Measurements from ENCODE around the gene RAB11FIP3.

The RAB11FIP3 gene

DNA sequence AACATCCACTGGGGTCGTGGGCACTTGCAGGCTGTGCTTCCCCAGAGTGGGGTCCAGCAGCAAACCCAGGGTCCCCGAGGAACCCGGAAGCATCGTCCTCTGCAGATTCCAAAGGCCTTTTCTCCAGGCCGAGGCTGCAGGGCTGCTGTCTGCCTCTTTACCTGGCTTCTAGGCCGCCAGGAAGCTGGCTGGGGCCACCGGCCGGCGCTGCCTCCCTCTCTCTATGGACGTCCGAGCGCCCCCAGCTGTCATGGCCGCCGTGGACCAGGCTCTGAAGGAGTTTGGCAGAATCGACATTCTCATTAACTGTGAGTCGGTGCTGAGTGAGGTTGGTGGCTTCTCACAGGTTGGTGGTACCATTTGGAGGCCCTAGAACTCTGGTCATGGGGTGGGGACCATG lies 18.2 kb upstream of the RAB11FIP3 start:
- H3K27ac ChIP-seq (ENCODE audit: low read length) = no peak overlapping the region
- H3K79me2 ChIP-seq (ENCODE audit: low read length) = no peaks in the 10 kb centered on the region
- H3K27me3 ChIP-seq (replicated peaks; ENCODE audit: insufficient read depth, low read length) = no peaks in the 10 kb centered on the region
- no peaks in the 10 kb centered on the region for H4K20me1 ChIP-seq (ENCODE audit: insufficient read depth, low read length)
- no peak overlapping the region for H3K4me2 ChIP-seq (ENCODE audit: low read depth, low read length)
- H3K9ac ChIP-seq (ENCODE audit: low read length) = no peak overlapping the region
- no peak for DNase-seq
- H2AFZ ChIP-seq (ENCODE audit: low read length) = no peak overlapping the region
- TF ChIP-seq, protein P1, sequence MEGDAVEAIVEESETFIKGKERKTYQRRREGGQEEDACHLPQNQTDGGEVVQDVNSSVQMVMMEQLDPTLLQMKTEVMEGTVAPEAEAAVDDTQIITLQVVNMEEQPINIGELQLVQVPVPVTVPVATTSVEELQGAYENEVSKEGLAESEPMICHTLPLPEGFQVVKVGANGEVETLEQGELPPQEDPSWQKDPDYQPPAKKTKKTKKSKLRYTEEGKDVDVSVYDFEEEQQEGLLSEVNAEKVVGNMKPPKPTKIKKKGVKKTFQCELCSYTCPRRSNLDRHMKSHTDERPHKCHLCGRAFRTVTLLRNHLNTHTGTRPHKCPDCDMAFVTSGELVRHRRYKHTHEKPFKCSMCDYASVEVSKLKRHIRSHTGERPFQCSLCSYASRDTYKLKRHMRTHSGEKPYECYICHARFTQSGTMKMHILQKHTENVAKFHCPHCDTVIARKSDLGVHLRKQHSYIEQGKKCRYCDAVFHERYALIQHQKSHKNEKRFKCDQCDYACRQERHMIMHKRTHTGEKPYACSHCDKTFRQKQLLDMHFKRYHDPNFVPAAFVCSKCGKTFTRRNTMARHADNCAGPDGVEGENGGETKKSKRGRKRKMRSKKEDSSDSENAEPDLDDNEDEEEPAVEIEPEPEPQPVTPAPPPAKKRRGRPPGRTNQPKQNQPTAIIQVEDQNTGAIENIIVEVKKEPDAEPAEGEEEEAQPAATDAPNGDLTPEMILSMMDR (IDR thresholded peaks at IDR 0.05; ENCODE audit: low read length) = no peak
- TF ChIP-seq EZH2phosphoT487 (IDR thresholded peaks at IDR 0.05; ENCODE audit: low read length) (no peak), EZH2 (optimal IDR thresholded peaks at IDR 0.05; ENCODE audit: low read depth, low read length) (no peak)
- no peaks in the 10 kb centered on the region for H3K4me1 ChIP-seq (ENCODE audit: low read length)
- no peaks in the 10 kb centered on the region for H3K9me3 ChIP-seq (replicated peaks; ENCODE audit: insufficient read depth, low read length)
- 0 out of 2 replicates have a peak, but pooled peaks cover 4% of the 10 kb centered on the region for H3F3A ChIP-seq (ENCODE audit: insufficient read depth, low read length)
- H3K9me2 ChIP-seq (replicated peaks; ENCODE audit: insufficient read depth, low read length) = no peaks in the 10 kb centered on the region
- H3K36me3 ChIP-seq (replicated peaks; ENCODE audit: insufficient read depth, low read length) = no peaks in the 10 kb centered on the region
- H3K4me3 ChIP-seq (ENCODE audit: low read length) = no peak overlapping the region

GRCh38 chr16:410516-411178 lies 14.8 kb upstream of the RAB11FIP3 start:
- H3K9me3 ChIP-seq (replicated peaks; ENCODE audit: insufficient read depth, low read length) = no peaks in the 10 kb centered on the region
- DNase-seq = no peak
- no peaks in the 10 kb centered on the region for H3K36me3 ChIP-seq (replicated peaks; ENCODE audit: insufficient read depth, low read length)
- H3K4me1 ChIP-seq (ENCODE audit: low read length) = no peaks in the 10 kb centered on the region
- TF ChIP-seq EZH2phosphoT487 (IDR thresholded peaks at IDR 0.05; ENCODE audit: low read length) (no peak), EZH2 (optimal IDR thresholded peaks at IDR 0.05; ENCODE audit: low read depth, low read length) (no peak)
- TF ChIP-seq, protein P1 (IDR thresholded peaks at IDR 0.05; ENCODE audit: low read length) = no peak
- no peaks in the 10 kb centered on the region for H3K9me2 ChIP-seq (replicated peaks; ENCODE audit: insufficient read depth, low read length)
- no peaks in the 10 kb centered on the region for H3F3A ChIP-seq (ENCODE audit: insufficient read depth, low read length)
- H3K27ac ChIP-seq (ENCODE audit: low read length) = no peak overlapping the region
- no peak overlapping the region for H2AFZ ChIP-seq (ENCODE audit: low read length)
- H4K20me1 ChIP-seq (ENCODE audit: insufficient read depth, low read length) = no peaks in the 10 kb centered on the region
- no peak overlapping the region for H3K9ac ChIP-seq (ENCODE audit: low read length)
- H3K4me2 ChIP-seq (ENCODE audit: low read depth, low read length) = no peak overlapping the region
- no peaks in the 10 kb centered on the region for H3K27me3 ChIP-seq (replicated peaks; ENCODE audit: insufficient read depth, low read length)
- H3K79me2 ChIP-seq (ENCODE audit: low read length) = no peaks in the 10 kb centered on the region
- H3K4me3 ChIP-seq (ENCODE audit: low read length) = no peak overlapping the region

DNA sequence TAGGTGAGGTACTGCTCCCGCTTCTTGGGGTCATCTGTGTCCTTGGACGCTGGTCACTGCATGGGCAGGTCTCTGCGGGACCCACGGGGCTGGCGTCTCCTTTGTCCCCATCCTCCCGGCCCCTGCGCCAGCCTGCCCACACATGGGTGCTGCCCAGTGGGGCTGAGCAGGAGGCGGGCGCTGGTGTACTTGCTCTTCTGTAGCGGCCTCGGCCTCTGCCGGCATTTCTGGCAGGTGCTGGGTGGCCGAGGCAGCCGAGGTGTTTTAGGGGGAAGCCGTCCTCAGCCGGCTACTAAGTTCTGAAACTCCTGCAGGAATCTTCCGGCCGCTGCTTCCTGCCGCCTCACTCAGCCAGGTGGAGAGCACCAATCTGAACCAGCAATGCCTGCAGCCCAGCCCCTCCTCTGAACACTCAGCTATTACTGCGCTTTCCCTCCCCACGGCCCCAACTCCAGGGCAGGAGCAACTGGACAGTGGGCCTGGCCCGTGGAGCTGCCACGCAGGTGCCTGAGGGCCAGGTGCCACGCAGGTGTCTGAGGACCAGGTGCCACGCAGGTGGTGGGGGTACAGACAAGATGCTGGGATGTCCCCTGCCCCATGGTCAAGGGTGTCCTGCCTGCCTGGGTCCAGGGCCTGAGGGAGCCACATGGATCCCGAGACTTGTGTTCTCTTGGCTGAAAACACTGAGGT lies 13.7 kb upstream of the RAB11FIP3 start:
- H3K27ac ChIP-seq (ENCODE audit: low read length) = no peak overlapping the region
- no peak overlapping the region for H2AFZ ChIP-seq (ENCODE audit: low read length)
- no peak overlapping the region for H3K4me2 ChIP-seq (ENCODE audit: low read depth, low read length)
- no peaks in the 10 kb centered on the region for H3K9me3 ChIP-seq (replicated peaks; ENCODE audit: insufficient read depth, low read length)
- H3K9me2 ChIP-seq (replicated peaks; ENCODE audit: insufficient read depth, low read length) = no peaks in the 10 kb centered on the region
- H4K20me1 ChIP-seq (ENCODE audit: insufficient read depth, low read length) = no peaks in the 10 kb centered on the region
- H3K27me3 ChIP-seq (replicated peaks; ENCODE audit: insufficient read depth, low read length) = no peaks in the 10 kb centered on the region
- no peak overlapping the region for H3K9ac ChIP-seq (ENCODE audit: low read length)
- no peaks in the 10 kb centered on the region for H3K79me2 ChIP-seq (ENCODE audit: low read length)
- DNase-seq = no peak
- no peaks in the 10 kb centered on the region for H3K36me3 ChIP-seq (replicated peaks; ENCODE audit: insufficient read depth, low read length)
- TF ChIP-seq, protein P1 (IDR thresholded peaks at IDR 0.05; ENCODE audit: low read length) = no peak
- TF ChIP-seq EZH2phosphoT487 (IDR thresholded peaks at IDR 0.05; ENCODE audit: low read length) (no peak), EZH2 (optimal IDR thresholded peaks at IDR 0.05; ENCODE audit: low read depth, low read length) (no peak)
- H3K4me1 ChIP-seq (ENCODE audit: low read length) = no peaks in the 10 kb centered on the region
- H3F3A ChIP-seq (ENCODE audit: insufficient read depth, low read length) = no peaks in the 10 kb centered on the region
- no peak overlapping the region for H3K4me3 ChIP-seq (ENCODE audit: low read length)
